Neural cell (in vitro differentiated cells): ENCODE data around the gene C12orf75.

Source experiments
- EZH2 ChIP-seq: fragments of 200-600, 300-800 bp; shearing (Covaris generic), sonication (generic); IDR thresholded peaks from 2 replicates; pipeline ENCODE4 v1.6.1; 2014; ENCODE audit warnings: antibody characterized with exemption, low read length, borderline replicate concordance, mild to moderate bottlenecking; ENCODE audit not compliant: insufficient read depth, poor library complexity, severe bottlenecking
- TF ChIP-seq, protein P1 (sequence below): IDR thresholded peaks from 2 replicates; pipeline ENCODE4 v1.6.1; 2012; ENCODE audit warnings: borderline replicate concordance

GRCh38 chr12:105332925-105333324 lies 2.4 kb downstream of the C12orf75 start:
- TF ChIP-seq, protein P1, sequence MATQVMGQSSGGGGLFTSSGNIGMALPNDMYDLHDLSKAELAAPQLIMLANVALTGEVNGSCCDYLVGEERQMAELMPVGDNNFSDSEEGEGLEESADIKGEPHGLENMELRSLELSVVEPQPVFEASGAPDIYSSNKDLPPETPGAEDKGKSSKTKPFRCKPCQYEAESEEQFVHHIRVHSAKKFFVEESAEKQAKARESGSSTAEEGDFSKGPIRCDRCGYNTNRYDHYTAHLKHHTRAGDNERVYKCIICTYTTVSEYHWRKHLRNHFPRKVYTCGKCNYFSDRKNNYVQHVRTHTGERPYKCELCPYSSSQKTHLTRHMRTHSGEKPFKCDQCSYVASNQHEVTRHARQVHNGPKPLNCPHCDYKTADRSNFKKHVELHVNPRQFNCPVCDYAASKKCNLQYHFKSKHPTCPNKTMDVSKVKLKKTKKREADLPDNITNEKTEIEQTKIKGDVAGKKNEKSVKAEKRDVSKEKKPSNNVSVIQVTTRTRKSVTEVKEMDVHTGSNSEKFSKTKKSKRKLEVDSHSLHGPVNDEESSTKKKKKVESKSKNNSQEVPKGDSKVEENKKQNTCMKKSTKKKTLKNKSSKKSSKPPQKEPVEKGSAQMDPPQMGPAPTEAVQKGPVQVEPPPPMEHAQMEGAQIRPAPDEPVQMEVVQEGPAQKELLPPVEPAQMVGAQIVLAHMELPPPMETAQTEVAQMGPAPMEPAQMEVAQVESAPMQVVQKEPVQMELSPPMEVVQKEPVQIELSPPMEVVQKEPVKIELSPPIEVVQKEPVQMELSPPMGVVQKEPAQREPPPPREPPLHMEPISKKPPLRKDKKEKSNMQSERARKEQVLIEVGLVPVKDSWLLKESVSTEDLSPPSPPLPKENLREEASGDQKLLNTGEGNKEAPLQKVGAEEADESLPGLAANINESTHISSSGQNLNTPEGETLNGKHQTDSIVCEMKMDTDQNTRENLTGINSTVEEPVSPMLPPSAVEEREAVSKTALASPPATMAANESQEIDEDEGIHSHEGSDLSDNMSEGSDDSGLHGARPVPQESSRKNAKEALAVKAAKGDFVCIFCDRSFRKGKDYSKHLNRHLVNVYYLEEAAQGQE: no peak
- no peak for TF ChIP-seq EZH2
